NCI-H2196 (cell line): ENCODE measurements around the gene NET1.
"Not testable (repeated sequence)": the region's sequence is repeated elsewhere in the genome, so short reads cannot be mapped to it uniquely, and the experiment has no call there.

Source experiments
- DNase-seq: peaks from one replicate; lab custom pipeline; 2025; ENCODE audit not compliant: unreplicated experiment; lab: John Stamatoyannopoulos, UW

The NET1 gene

GRCh38 chr10:5399332-5399731 is 13.0 kb upstream of the NET1 start:
- DNase-seq: no peak

- no peak for DNase-seq
Measured at GRCh38 chr10:5400468-5401240, 11.7 kb upstream of the NET1 start.

DNA sequence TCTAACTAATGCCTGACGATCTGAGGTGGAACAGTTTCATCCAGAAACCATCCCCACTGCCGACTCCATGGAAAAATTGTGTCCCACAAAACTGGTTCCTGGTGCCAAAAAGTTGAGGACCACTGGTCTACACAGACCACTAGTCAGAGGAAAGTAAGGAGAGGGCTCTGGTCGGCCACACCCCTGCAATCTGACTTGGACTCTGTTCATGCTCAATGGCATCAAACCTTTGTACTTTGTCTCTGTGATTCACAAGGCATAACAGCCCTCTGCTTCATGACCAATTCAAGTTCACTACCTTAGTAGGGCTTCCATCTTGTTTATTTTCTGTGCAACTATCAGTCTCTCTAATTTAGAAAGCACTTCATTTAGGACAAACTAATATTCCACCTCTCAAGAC is 9.6 kb upstream of the NET1 start:
- no peak for DNase-seq

GRCh38 chr10:5404208-5405041 is 7.9 kb upstream of the NET1 start, which contains the start of gene TUBAL3:
TUBAL3 (minus strand) TSS chr10:5404828; CDS start chr10:5404792, 36 bp downstream.
- no peak for DNase-seq

GRCh38 chr10:5406918-5407317 is 5.4 kb upstream of the NET1 start:
- no peak for DNase-seq

GRCh38 chr10:5410787-5411186 is 1.6 kb upstream of the NET1 start:
- not testable (repeated sequence) for DNase-seq

GRCh38 chr10:5411941-5412276 is 448 bp upstream of the NET1 start:
- DNase-seq: no peak

GRCh38 chr10:5413012-5413938 is 918 bp downstream of the NET1 start:
- no peak for DNase-seq

DNA sequence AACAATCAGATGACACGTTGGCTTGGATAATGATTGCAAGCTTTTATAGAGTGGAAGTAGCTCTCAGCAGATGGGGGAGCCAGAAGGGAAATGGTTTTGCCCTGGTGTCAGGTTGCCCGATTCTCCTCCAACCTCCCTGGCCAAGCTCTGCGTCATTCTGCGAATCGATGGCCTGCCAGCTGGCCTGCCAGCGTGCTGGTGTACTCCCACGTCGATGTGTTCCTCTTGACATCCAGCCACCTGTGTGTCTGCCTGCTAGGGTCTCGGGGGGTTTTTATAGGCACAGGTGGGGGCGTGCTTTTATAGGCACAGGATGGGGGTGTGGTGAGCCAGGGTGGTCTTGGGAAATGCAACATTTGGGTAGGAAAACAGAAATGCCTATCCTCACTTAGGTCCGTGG is 4.6 kb downstream of the NET1 start:
- DNase-seq: peak; percentile 69

- no peak for DNase-seq
Measured at GRCh38 chr10:5418584-5418983, 6.2 kb downstream of the NET1 start.

DNA sequence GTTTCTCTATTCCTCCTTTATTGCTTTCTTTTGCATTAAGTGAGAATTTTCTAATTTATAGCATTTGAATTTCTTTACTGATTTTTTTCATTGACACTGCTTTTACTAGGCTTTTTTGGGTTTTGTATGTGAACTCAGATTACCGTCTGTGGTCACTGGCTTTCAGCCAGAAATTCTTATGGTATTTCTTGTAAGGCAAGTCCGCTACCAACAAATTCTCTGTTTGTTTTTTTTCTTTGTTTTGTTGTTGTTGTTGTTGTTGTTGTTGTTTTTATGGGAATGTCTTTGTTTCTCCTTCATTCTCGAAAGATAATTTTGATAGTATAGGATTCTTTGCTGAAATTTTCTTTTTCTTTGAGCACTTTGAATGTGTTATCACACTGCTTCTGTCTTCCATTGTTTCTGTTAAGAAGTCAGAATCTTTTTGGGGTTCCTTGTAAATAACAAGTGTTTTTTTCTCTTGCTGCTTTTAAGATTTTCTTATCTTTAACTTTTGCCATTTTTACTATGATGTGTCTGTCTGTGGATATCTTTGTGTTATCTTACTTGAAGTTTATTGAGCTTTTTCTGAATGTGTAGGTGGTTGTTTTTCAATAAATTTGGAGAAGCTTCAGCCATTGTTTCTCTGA is 7.2 kb downstream of the NET1 start:
- no peak for DNase-seq

DNA sequence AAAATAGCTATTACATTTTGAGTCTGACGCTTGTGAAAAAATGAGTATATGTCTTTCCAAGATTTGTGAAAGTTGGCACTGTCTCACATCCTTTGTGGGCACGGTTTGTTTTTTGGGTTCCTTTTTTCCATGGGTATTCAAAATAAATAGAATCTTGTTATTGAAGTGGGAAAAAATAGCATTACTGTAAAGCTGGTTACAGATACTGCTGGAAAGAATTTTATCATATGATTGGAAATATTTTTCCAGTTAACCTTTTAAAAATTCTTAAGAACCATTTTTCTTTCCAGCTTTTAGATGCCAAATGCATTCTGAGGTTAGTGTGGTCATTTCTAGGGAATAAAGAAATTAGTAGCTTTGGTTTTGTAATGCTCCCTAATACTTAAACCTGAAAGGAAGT is 11.4 kb downstream of the NET1 start:
- no peak for DNase-seq

DNA sequence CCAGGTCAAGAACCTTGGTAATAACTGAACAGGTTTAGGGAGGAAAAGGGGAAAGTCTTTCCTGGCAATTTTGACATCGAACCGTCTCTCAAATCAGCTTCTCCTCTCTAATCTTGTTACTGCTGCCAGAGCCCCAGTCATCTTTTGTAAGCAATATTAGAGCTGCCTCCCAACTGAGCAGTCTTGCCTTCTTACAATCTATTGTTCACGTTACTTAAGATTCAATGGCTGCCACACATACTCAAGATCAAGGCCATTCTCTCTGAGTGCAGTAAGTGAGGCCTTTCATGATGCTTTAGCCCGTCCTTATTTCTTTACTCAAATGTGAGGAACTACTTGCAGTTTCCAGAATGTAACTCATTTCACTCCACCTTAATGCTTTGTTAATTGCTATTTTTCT is 12.4 kb downstream of the NET1 start:
- no peak for DNase-seq

DNA sequence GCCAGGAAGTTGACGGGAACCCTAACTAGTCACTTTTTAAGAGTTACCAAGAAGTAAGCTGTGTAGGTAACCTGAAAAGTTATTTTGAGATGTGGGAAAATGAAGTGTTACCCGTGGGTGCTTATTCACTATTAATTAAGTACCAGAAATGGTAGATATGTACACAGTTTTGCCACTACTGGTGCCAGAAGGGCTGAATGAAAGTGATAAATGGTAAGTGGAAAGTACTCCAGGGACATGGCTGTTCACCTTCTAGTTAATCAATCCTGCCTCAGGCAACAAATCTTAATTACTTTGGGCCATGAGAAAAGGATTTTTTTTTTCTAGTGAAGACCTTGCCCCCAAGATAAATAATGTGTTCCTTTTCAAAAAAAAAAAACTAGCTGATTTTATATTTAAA is 15.8 kb downstream of the NET1 start:
- DNase-seq: no peak

- no peak for DNase-seq
Measured at GRCh38 chr10:5433182-5433581, 20.8 kb downstream of the NET1 start.

DNA sequence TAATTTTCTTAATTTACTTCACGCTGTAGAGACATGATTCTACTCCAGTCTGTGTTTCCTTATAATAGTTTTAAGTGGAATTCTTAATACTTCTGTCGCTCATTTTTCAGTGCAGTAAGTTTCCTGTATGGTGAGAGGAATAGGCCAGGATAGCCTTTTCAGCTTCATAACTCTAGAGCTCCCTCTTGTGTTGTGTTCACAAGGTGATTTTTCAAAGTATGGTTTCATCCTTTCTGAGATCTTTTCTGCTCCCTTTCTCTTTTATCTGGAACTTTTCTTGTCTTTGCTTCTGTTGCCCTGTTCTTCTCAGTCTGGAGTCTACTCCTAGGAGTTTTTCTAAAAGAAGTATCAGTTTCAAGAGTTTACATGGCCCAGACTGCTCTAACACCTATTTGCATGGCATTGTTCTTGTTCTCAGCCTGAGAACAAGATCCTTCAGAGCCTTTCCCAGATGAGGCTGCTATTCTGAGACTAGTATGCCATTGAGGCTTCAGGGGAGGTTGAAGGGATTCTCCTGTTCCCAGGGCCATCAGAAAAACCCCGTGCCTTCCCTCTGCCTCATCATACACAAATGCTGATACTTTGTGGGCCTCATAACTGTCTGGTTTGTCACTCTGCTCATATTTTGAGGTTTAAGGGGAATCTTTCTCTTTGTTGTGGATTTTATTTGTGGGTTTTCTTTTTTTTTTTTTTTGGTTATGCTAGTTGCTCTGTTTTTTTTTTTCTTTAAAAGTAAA is 21.8 kb downstream of the NET1 start:
- peak; percentile 32 for DNase-seq

DNA sequence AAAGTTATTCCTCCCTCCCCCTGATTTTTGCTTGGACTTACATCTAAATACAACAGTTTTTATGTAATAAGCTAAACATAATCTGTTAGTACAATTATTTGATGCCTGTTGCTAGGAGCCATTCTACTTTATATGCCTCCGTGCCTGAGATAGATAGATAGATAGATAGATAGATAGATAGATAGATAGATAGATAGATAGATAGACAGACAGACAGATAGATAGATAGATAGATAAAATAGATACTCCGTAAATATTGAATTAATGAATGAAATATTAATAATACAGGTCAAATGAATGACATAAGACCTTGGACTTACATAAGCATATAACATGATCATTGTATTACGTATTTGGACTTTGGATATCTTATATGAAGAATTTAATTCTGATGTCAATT is 23.0 kb downstream of the NET1 start:
- no peak for DNase-seq

- DNase-seq: no peak
Measured at GRCh38 chr10:5440206-5440605, 27.8 kb downstream of the NET1 start.

DNA sequence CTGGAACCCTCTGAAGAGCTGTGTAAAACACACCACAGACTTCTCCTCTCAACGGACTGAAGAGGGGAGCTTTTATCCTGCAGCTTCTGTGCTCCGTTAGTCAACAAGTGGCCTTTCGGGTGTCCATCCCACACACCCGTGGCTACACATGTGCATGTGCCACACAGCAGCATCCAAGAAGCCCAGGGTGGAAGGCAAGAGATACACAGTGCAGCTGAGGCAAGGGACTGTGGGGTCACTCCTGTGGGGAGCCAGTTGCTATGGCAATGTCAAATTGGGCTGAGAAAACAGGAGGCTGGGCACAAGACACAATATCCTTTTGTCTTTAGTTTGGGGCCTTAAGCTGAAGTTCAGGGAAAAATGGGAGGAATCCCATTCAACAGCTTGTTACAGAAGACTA is 28.7 kb downstream of the NET1 start:
- DNase-seq: no peak
